Measurements from ENCODE around the gene QSOX1.

The QSOX1 gene

GRCh38 chr1:180239145-180240096 lies 84.8 kb downstream of the QSOX1 start:
- no peak for DNase-seq
- in situ Hi-C loops (cut with MboI; ENCODE audit: low pct_unique_long_range_greater_than_20kb, low sequenced_read_pairs), result no loop called here

- in situ Hi-C loops (cut with MboI; ENCODE audit: low pct_unique_long_range_greater_than_20kb, low sequenced_read_pairs), result no loop called here
- DNase-seq, result peak; percentile 65
Measured at GRCh38 chr1:180241716-180242544, 87.3 kb downstream of the QSOX1 start.

GRCh38 chr1:180243517-180244221 lies 89.0 kb downstream of the QSOX1 start:
- no peak for DNase-seq

DNA sequence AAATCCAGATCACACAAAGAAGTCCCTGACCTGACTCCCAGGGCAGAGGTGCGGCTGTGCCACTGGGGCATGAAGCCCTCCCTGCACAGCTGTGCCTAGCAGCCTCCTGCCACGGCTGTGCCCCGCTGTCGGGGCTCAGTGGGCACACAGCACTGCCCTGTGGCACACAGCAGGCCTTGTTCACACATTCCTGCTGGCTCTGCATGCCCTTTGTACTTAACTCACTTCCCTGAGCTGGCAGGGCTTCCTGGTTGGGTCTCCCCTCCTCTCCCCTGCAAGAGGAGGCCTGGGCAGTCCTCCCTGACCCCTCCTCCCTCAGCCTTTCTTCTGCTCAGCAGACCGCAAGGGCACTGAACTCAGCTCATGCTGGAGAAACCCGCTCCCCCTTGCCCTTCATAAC lies 90.2 kb downstream of the QSOX1 start:
- in situ Hi-C loops (cut with MboI; ENCODE audit: low pct_unique_long_range_greater_than_20kb, low sequenced_read_pairs), result no loop called here
- DNase-seq, result no peak

More at GRCh38 chr1:180243517-180244221, 89.0 kb downstream of the QSOX1 start:
- in situ Hi-C loops (cut with MboI; ENCODE audit: low pct_unique_long_range_greater_than_20kb, low sequenced_read_pairs), result no loop called here

DNA sequence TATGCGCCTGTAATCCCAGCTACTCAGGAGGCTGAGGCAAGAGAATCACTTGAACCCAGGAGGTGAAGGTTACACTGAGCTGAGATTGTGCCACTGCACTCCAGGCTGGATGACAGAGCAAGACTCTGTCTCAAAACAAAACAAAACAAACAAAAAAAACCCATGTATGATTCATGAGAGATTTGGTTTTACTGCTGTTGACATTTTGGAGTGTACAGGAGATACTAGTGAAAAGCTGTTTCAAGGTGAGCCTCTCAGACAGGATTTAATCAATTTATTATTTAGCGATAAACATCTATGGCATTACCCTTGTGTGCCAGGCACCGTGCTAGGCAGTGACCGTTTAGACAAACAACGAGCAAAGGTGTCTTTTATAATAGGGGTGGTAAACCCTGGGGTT lies 91.9 kb downstream of the QSOX1 start:
- no peak for DNase-seq
- in situ Hi-C loops (cut with MboI; ENCODE audit: low pct_unique_long_range_greater_than_20kb, low sequenced_read_pairs), result no loop called here

DNA sequence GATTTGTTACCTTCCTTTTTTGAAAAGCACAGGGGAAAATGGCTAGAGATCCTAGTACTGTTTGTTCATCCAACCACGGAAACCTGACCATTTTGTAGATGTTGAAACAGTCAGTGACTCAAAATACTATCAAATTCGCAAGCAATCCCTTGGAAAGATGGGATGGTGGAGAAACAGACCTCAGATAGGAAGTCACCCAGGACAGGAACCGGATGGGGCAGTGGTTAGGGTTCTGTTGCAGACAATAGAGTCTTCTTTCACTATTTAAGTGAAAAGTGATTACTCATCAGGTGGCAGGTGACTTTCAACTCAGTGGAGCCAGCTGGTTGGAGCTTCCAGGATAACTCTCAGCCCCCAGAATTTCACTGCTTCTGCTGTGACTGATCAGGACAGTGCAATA lies 92.4 kb downstream of the QSOX1 start:
- DNase-seq, result no peak
- in situ Hi-C loops (cut with MboI; ENCODE audit: low pct_unique_long_range_greater_than_20kb, low sequenced_read_pairs), result no loop called here

GRCh38 chr1:180247580-180247979 lies 92.9 kb downstream of the QSOX1 start:
- in situ Hi-C loops (cut with MboI; ENCODE audit: low pct_unique_long_range_greater_than_20kb, low sequenced_read_pairs), result no loop called here
- DNase-seq, result no peak

DNA sequence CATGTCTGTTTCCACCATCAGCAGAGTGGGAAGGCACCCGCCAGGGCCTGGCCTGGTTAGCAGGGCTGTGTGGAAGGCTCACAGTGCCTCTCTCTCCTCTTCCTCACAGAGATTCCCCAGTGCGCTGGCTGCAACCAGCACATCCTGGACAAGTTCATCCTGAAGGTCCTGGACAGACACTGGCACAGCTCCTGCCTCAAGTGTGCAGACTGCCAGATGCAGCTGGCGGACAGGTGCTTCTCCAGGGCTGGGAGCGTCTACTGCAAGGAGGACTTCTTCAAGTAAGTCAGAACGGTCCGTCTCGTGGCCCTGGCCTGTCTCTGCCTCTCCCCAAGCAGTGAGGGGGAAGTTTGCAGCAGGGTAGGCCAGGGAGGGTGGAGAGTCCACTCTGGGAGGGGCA lies 93.5 kb downstream of the QSOX1 start:
- no peak for DNase-seq
- in situ Hi-C loops (cut with MboI; ENCODE audit: low pct_unique_long_range_greater_than_20kb, low sequenced_read_pairs), result no loop called here

DNA sequence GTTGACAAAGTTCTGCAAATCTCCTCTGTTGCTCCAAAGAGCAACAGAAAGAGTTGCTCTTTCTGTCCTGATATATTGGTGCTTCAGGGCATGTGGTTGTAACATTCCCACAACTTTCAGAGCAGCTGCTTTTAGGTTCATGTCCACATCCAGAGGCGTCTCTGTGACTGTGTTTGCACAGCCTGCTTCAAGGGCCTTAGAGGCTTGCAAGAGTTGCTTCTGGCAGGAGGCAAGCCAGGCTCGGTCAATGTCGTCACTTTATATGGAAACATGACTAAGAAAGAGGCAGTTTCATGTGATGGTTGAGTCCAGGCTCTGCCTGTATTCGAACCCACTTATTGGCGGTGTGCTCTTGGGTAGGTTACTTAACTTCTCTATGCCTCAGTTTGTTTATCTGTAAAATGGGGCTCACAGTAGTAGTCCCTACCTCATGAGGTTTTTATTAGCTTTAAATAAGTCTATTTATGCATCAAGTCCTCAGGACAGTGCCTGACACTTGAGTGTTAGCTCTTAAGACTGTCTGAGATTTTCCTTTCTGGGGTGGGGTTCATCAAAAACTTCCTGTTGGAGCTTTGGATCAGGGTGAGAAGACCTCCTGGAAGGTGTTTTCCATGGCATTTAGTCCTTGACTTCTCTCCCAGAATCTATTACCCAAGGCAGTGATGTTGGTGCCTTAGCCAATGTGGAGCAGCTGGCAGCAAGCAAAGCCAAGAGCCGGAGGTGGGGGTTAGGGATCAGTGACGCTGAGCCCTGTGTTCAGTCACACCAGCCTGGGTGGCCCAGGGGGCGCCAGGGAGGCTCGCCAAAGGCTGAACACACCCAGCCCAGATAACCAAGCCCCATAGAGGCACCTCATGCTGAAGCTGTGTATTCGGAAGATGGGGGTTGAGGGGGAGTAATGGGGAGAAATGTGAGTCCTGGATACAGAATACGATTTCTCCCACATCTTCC lies 94.3 kb downstream of the QSOX1 start:
- peak; percentile 27 for DNase-seq
- in situ Hi-C loops (cut with MboI; ENCODE audit: low pct_unique_long_range_greater_than_20kb, low sequenced_read_pairs), result no loop called here

DNA sequence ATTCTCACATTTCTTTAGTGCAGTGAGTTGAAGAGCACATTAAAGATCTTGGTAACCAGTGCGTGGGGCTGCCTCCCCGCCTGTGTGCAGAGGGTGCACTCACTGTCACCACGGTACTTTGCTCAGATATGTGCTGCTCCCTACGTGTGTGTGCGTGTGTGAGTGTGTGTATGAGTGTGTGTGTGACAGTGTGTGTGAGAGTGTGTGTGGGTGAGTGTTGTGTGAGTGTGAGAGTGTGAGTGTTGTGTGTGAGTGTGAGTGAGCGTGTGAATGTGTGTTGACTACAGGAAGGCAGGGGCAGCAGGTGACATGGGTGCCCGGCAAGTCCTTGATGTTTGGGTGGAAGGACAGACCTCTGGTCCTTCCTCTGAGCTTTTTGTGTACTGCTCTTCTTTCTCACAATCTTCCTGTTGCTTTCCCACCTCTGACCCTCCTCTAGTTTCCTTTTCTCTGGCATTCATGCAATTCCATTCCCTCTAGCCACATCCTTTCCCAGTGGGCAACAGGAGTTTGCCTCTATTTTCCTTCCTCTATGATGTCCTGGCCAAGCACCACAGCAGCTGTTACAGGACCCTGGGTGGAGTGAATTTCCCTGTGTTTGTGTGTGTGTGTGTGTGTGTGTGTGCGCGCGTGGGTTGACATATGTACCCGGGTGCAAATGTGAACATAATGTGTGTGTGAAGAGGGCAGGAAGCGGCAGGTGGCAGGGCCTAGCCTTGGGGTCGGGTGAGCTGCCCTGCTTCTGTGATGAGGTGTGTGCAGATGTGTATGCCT lies 95.2 kb downstream of the QSOX1 start:
- no peak for DNase-seq
- in situ Hi-C loops (cut with MboI; ENCODE audit: low pct_unique_long_range_greater_than_20kb, low sequenced_read_pairs), result loop anchor here (10.0 kb wide), 1 partner anchor 235 kb away; no protein-coding TSS in a partner anchor

GRCh38 chr1:180250499-180250770 lies 95.8 kb downstream of the QSOX1 start:
- DNase-seq, result no peak
- in situ Hi-C loops (cut with MboI; ENCODE audit: low pct_unique_long_range_greater_than_20kb, low sequenced_read_pairs), result loop anchor here (10.0 kb wide), 1 partner anchor 234 kb away; no protein-coding TSS in a partner anchor

GRCh38 chr1:180250883-180251509 lies 96.3 kb downstream of the QSOX1 start:
- DNase-seq, result no peak
- in situ Hi-C loops (cut with MboI; ENCODE audit: low pct_unique_long_range_greater_than_20kb, low sequenced_read_pairs), result loop anchor here (10.0 kb wide), 1 partner anchor 234 kb away; no protein-coding TSS in a partner anchor

GRCh38 chr1:180251526-180252305 lies 97.0 kb downstream of the QSOX1 start:
- DNase-seq, result no peak
- in situ Hi-C loops (cut with MboI; ENCODE audit: low pct_unique_long_range_greater_than_20kb, low sequenced_read_pairs), result loop anchor here (10.0 kb wide), 1 partner anchor 233 kb away; no protein-coding TSS in a partner anchor

- peak; percentile 89 for DNase-seq
- in situ Hi-C loops (cut with MboI; ENCODE audit: low pct_unique_long_range_greater_than_20kb, low sequenced_read_pairs), result loop anchor here (10.0 kb wide), 1 partner anchor 232 kb away; no protein-coding TSS in a partner anchor
Measured at GRCh38 chr1:180252638-180253536, 98.2 kb downstream of the QSOX1 start.
